DMS153 (cell line): Measurements from ENCODE around the gene AFAP1.

Experiments
- DNase-seq: peaks from one replicate; lab custom pipeline; 2025; lab: John Stamatoyannopoulos, UW

AFAP1 gene

GRCh38 chr4:7912826-7913225 is 26.8 kb downstream of the AFAP1 start:
- no peak for DNase-seq

GRCh38 chr4:7910952-7911578 is 28.6 kb downstream of the AFAP1 start:
- DNase-seq: no peak

GRCh38 chr4:7910263-7910896 is 29.3 kb downstream of the AFAP1 start:
- DNase-seq: no peak

- no peak for DNase-seq
Measured at GRCh38 chr4:7909463-7910262, 30.0 kb downstream of the AFAP1 start.

- DNase-seq: no peak
Measured at GRCh38 chr4:7908668-7909067, 31.0 kb downstream of the AFAP1 start.

GRCh38 chr4:7907142-7907541 is 32.5 kb downstream of the AFAP1 start:
- DNase-seq: no peak

- DNase-seq: no peak
Measured at GRCh38 chr4:7906171-7906701, 33.4 kb downstream of the AFAP1 start.

GRCh38 chr4:7904952-7905915 is 34.4 kb downstream of the AFAP1 start:
- no peak for DNase-seq

- DNase-seq: no peak
Measured at GRCh38 chr4:7903791-7904516, 35.7 kb downstream of the AFAP1 start.

GRCh38 chr4:7902826-7903225 is 36.8 kb downstream of the AFAP1 start:
- no peak for DNase-seq

- DNase-seq: no peak
Measured at GRCh38 chr4:7902101-7902553, 37.5 kb downstream of the AFAP1 start.

- no peak for DNase-seq
Measured at GRCh38 chr4:7901311-7901885, 38.3 kb downstream of the AFAP1 start.

GRCh38 chr4:7900334-7900909 is 39.2 kb downstream of the AFAP1 start:
- no peak for DNase-seq

- no peak for DNase-seq
Measured at GRCh38 chr4:7899184-7899869, 40.3 kb downstream of the AFAP1 start.

- DNase-seq: no peak
Measured at GRCh38 chr4:7898385-7898784, 41.3 kb downstream of the AFAP1 start.

GRCh38 chr4:7897811-7898210 is 41.9 kb downstream of the AFAP1 start:
- DNase-seq: no peak

- DNase-seq: no peak
Measured at GRCh38 chr4:7894677-7895181, 44.9 kb downstream of the AFAP1 start.

GRCh38 chr4:7894098-7894676 is 45.5 kb downstream of the AFAP1 start:
- no peak for DNase-seq

GRCh38 chr4:7893539-7893938 is 46.1 kb downstream of the AFAP1 start:
- DNase-seq: no peak
